ENCODE results near the gene TSPAN4.

- TF ChIP-seq POLR2A (IDR thresholded peaks at IDR 0.05; ENCODE audit: low read length) (no peak), GATA1 (IDR thresholded peaks at IDR 0.05; ENCODE audit: low read depth, low read length) (no peak)
Observed at GRCh38 chr11:803770-804598, 38.7 kb upstream of the TSPAN4 start.
